Measurements from ENCODE around the gene UBN1.

UBN1 gene

DNA sequence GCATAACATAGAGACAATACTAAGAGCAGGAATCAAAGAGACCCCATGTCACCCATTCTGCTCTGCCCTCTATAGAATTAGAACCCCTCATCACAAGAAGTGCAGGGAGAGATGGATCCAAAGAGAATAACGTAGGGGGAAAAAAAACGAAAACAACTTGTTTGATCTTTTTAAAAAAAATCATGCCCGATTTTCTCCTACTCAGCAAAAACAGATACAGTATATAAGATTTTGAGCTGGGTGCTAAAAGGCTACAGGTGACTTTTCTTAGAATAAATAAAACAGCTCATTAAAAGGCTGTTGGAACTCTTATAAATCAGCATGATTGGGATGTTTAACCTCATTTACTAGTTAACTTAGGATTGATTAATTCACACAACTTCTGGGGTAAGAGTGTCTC is 17.4 kb downstream of the UBN1 start:
- no peak for DNase-seq

DNA sequence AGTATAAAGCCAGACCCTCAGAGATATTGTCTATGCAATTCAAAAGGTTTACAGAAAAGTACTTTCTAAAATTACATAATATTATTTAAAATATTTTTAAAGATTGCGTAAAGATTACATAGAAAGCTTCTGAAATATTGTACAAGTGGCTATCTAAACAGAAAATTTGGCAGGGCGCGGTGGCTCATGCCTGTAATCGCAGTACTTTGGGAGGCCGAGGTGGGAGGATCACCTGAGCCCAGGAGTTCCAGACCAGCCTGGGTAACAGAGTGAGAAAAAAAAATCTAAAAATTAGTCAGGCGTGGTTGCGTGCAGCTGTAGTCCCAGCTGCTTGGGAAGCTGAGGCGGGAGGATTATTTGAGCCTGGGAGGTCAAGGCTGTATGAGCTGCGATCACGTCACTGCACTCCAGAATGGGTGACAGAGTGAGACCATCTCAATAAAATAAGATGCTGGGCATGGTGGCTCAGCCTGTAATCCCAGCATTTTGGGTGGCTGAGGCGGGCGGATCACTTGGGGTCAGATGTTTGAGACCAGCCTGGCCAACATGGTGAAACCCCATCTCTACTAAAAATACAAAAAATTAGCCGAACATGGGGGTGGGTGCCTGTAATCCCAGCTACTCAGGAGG is 18.1 kb downstream of the UBN1 start:
- DNase-seq: no peak

DNA sequence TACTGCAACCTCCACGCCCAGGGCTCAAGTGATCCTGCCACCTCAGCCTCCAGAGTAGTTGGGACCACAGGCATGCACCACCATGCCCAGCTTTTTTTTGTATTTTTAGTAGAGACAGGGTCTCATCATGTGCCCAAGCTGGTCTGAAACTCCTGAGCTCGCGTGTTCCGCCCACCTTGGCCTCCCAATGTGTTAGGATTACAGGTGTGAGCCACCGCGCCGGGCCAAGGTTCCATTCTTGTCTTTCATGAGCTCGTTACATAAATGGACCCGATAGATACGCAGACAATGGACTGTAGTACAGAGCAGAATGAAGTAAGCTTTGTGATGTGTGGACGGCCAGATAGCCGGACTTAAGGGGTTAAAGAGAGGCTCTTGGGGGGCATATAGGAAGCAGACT is 19.3 kb downstream of the UBN1 start:
- no peak for DNase-seq

DNA sequence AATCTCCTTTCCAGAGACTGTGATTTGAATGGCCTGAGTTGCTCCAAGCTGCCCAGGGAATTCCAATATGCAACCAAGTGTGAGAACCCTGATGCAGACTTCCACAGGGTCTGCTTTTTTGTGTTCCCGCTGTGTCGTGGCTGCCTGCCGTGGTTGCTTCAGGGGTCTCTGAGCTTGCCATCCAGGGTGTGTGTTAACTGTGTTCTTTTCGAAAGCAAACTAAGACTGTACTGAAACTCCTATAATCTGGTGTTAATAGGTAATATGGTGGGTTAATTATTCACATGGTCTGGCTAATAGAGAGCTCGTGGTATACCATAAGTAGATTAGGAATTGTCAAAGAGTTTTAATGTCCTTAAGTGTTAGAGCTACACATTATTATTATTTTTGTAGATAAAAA is 20.7 kb downstream of the UBN1 start:
- DNase-seq: no peak

DNA sequence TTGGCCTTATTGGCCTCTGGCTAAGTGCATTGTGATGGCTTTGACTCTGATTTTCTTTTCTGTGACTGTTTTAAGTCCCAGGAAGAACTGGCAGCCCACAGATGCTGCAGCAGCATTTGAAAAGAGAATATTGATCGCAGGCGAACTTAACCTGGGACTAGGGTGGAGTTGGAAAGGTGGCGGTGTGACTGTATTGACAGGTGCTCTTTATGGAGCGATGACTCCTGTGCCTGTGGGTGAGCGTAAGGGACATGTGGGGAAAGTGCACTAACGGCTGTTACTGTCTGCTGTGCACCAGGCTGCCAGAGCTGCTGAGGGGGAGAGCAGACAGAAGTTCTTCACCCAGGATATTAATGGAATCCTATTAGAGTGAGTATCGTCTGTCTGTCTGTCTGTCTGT is 21.3 kb downstream of the UBN1 start:
- DNase-seq: no peak

DNA sequence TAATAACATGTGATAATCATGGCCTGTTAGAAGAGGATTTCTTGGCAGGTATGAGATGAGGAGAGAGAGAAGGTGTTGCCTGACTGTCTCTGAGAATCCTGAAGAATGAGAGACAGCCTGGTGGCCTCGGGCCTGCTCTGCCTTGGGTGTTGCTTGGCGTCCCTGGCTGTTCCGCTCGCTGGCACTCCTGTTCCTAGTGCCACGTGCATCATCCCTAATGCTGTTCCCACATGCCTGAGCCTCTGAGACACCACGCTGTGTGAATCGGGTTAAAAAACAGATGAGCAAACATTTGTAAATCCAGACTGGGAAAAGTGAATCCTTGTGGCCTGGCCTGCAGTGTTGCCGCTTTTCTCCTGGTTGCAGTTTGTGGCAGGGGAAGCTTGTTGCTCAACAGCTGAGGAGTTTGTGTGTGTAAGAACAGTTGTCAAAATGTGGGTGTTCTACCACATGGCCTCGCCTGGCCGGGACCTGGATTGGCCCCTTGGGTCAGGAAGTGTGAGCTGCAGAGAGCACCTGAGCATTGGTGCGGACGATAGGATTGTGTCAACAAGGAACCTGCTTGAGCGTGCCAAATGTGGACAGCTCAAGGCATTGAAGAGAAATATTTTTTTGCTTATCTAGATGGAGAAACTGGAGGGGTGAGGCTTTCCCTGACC is 22.0 kb downstream of the UBN1 start:
- no peak for DNase-seq

DNA sequence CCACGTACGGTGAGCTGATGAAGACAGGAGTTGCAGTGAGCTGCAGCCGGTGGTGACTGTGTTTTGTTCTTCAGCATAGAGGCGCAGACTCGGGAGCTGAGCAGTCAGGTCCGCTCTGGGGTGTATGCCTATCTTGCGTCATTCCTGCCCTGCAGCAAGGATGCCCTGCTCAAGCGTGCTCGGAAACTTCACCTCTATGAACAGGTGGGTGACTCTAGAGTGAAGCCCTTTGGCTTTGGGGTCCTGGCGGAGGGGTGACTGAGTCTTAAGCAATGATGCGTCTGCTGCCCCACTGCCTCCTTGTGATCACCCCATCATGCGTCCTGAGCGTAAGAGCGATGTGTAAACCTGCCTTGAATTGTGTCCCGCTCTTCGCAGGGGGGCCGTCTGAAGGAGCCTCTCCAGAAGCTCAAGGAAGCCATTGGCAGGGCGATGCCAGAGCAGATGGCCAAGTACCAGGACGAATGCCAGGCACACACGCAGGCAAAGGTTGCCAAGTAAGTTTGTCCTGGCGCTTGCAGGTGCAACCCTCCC is 22.9 kb downstream of the UBN1 start:
- no peak for DNase-seq

DNA sequence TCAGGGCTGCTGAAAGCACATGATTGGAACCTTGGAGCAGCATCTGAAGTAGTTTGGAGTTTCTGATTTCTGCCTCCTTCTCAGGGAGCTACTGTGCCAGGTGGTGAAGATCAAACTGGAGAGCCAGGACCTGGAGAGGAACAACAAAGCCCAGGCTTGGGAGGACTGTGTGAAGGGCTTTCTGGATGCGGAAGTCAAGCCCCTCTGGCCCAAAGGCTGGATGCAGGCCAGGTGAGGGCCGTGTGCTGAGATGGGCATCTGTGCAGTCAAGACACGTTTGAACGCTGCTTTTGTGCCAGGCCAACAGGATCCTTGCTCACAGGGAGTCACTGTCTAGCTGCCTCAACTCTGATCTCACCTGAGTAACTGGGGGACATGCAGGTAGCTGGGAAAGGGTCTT is 23.8 kb downstream of the UBN1 start:
- DNase-seq: no peak

DNA sequence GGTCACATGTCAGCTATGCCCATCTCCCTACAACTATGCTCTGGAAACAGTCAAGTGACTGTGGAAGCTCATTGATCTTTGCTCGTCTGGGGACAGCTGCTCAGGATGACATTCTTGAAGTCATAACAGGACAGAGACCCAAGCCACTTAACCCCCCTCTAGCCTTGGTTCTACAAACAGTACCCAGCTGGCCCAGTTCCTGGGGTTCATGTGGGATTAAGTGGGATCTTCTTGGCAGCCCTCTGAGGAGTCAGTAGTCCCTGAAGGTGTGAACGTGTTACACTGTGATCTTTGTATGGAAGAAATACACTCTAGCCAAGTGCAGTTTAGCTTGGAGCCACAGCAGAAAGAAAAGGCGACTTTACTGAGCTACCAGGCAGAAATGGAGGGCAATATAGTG is 25.8 kb downstream of the UBN1 start:
- no peak for DNase-seq

DNA sequence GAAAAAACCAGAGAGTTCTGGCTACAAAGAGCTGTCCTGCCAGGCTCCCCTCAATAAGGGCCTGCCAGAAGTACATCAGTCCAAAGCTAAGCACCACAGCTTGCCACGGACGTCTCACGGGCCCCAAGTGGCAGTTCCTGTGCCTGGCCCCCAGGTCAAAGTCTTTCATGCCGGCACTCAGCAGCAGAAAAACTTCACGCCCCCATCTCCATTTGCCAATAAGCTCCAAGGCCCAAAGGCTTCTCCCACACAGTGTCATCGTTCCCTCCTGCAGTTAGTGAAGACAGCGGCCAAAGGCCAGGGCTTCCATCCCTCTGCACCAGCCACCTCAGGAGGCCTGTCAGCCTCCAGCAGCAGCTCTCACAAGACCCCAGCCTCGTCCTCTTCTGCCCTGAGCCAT is 27.4 kb downstream of the UBN1 start:
- no peak for DNase-seq

DNA sequence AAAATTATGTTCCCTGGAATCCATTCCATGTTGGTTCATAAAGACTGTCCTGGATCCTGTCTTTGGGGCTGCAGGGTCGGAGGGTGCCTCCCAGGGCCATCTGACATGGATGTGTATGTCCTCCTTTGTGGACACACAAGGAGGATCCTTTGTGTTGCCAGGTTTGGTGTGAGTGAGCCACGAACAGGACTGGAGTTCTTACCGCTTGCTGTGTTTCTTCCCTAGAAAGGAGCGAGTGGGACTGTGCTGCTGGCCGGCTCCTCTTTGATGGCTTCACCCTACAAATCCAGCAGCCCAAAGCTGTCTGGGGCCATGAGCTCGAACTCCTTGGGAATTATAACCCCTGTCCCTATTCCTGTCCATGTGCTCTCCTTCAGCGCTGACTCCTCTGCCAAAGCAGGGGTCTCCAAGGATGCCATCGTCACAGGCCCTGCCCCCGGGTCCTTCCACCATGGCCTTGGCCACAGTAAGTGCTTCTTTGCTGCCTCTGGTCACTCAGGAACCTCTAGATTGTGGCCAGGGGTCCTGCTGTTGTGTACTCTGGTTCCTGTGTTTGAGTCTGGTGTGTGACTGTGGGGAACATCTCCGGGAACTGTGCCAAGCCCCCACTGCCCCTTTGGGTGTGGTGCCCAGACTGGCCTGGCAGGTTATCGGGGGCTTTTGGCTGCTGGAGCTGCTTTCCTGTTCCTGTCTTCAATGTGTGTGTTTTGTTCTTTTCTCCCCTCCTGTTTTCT is 29.5 kb downstream of the UBN1 start:
- DNase-seq: no peak

DNA sequence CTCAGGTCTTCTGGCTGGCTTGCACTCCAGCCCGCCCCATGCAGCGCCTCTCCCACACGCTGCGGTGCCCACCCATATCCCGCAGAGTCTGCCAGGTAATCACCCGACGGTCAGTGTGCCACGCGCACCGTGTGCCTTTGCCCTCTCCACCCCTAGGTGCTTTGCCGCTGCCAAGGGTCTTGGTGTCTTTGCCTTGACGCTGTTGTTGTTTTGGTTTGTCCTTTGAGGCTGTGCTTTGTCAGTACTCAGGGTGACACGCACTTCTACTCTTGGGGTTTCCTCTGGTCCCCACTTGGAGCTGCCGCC is 30.1 kb downstream of the UBN1 start:
- DNase-seq: no peak

DNA sequence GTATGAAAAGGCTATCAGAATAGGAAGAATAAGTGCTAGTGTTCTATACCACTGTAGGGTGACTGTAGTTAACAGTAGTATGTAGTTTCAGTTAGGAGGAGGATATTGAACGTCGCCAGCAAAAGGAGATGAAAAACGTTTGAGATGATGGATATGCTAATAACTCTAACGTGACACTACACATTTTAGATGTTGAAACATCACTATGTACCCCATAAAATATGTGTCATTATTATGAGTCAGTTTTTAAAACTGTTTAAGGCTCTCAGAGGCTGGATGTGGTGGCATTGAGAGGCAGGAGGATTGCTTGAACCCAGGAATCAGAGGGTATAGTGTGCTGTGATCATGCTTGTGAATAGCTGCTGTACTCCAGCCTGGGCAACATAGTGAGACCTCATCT is 31.8 kb downstream of the UBN1 start:
- DNase-seq: no peak

DNA sequence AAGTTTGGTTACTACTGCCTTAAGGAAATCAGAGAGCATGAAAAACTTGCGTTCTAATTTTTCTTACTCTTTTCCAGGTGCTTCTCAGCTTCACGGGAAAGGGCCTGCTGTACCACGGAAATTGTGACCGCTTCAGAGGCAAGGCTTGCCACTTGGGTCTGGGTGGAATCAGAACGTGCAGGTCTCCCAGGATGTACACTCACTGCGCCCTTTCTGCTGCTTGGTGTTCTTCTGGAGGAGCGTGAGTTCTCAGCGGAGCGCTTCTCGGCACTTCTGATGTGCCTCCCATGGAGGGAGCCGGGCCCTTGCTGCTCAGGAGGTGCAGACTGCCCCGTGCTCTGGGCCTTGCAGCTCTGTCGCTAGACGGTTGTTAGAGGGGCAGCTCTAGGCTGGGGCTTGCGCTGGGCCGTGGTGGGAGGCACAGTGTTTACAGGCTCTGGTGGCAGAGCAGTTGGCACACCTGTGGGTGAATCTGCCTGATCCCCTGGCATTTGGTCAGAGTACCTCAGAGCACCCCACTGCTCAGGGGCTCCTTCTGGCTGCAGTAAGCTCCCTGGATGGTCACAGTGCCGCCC is 32.8 kb downstream of the UBN1 start:
- DNase-seq: no peak

DNA sequence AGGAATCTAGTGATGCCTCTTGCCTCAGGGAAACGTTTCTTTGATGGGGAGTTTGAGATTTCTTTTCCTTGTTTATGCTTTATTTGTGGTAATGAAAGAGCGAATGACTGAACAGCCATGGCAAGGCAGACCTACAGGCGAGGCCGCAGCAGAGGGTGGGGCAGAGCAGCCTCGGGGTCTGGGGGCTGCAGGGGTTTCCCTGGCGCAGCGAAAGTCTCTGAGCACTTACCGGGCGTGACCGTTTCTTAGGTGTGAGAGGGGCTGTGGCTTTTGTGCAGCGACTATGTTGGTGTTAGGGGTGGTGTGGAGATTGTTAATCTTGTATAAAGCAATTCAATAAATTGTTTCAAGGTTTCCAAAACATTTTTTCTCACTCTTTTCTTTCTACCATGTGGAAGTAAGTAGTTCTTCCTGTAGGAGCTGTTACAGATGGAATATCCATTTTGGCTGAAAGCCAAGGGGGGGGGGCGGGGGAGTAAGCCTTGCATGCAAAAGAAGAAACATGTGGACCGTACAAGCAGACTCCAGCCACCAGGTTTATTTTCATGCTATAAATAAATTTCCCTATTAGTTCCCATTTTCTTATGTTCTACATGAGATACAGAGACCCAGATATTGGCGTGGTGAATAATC is 34.8 kb downstream of the UBN1 start:
- no peak for DNase-seq

DNA sequence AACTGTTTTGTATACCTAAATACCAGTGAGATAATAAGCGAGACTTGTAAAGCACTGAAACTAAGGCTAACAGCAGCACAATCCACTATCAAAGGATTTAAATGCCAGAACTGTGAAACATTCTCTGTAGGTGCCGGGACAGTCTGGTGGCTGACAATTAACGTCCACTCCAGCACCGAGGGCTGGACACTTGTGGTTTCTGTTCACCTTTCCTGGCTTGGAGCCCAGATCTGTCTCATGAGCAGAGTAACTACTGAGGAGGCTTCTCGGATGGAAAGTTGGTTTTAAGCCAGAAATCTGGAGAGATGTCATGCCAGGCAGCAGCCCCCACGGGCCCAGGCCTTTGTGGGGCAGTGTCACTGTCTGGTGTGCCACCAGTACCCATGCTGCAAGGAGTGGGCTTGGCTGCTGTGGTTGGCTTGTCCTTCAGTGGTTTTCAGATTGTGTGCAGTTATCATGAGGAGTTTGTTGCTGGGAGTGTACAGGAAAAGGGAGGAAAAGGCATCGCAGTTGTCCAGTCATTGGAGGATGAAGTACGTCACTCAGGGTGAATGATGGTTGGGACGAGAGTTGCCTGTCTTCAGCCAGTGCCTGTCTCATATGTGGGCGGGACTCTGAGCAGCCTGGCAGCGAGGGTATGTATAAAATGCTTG is 35.5 kb downstream of the UBN1 start:
- DNase-seq: no peak

DNA sequence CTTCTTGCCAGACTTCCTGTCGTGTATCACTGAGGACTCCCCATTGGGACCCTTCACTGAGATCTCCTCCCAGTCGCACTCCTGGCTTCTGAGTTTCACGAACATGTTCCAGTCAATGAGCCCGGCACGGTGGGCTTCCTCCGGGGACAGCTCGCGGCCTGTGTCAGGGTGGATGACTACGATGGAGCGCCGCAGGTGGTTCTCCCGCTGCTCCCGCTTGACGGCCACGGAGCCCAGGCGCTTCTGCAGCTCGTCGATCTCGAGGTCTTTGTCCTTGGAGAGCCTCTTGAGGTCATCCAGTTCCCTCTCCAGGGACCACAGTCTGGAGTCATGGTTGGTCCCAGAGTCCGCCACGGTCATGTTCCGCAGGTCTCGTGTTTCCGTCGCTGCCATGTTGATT is 36.2 kb downstream of the UBN1 start:
- DNase-seq: no peak

DNA sequence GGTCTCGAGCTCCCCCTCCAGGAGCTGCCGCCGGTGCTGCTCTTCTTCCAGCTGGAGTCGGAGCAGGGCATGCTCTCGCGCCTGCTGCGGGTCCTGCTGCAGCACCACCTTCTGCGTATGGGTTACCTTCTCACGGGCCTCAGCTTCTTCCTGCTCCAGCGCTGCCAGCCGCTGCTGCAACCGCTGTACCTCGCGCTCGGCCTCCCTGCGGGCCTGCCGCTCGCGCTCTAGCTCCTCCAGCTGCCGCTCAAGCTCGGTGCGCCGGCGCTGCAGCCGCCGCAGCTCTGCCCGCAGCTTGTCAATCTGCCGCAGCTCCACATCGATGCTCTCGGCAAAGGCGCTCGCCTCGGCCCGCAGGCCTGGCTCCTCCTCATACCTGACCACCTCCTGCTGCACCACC is 36.9 kb downstream of the UBN1 start:
- no peak for DNase-seq

DNA sequence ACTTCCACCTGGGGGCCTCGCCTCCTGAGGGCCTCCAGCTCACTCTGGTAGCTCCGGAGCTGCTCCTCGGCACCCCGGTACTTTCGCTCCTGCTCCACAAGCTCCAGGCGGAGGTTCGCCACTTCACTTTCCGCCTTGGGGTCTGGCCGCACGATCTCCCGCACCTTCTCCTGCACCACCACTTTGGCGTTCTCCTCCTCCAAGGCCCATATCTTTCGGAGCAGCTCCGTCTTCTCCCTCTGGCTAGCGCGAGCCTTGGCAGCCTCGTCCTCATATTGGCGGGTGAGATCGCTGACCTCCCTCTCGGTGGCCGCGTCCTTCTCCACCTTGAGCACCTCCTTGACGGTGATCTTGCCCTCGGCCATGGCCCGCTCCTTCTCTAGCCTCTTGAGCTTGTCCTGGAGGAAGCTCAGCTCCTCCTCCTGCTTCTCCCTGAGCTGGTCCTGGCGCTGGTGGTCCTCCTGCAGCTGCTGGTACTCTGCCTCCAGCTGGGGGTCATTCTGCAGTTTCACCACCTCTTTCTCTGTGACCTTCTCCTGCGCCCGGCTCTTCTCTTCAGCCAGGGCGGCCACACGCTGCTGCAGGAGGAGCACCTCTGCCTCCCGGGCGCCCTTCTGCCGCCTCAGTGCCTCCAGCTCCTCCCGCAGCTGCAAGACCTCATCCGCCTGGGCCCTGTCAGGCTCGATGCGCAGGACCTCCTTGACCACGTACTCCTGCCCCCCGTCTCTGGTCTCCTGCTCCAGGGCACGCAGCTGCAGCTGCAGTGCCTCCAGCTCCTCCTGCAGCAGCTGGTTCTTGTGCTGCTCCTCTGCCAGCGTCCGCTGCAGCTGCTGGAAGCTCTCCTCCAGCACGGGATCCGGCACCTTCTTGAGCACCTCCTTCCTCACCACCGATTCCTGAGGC is 37.9 kb downstream of the UBN1 start:
- DNase-seq: no peak

DNA sequence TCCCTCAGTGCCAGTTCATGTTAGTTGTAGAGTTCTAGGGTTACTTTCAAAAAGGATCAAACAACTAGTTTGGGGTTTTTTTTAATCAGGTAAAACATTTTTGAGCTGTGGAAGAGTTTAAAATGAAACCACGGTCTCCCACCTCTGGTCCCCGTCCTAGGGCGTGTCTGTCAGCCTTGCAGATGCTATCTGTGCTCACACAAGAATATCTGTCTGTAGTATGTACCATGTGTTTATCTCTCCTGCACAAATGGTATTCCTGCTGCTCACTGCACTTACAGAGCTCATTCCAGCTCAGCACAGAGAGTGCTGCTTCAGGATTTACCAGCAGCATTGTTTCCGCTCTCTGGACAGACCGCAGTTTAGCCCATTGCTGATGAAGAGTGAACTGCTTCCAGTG is 38.9 kb downstream of the UBN1 start:
- DNase-seq: no peak

DNA sequence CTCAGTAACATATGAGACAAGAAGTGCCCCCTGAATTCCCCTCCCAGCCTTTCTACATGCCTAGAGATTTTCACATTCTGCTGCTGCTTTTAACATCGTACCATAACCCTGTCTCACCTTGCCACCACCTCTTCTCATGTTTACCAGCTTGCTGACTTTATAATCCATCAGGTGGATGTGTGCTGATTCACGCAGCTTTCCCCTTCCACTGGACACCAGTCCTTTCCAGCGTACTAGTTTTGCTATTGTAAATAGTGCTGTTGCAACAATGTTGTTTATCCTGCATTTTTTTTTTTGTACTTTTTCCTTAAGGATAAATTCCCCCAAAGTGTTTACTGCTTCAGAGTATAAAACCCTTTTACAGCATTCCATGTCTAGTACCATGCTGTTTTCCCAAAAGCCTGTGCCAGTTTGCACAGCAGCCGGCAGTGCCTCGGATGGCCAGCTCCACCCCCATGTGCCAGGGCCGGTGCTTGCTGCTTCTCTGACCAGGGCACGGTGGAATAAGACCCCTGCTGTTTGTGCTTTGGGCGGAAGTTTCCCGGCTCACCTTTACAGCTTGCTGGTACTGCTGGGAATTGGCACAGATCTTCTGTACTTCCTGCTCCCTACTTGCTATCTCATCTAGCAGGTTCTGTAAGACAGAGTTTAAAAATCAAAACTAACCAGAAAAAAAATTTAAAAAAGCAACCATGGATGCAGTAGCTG is 41.3 kb downstream of the UBN1 start:
- DNase-seq: no peak
